ACC112 (cell line): Measurements from ENCODE around the gene CNKSR3.
"Not testable (repeated sequence)": the region's sequence is repeated elsewhere in the genome, so short reads cannot be mapped to it uniquely, and the experiment has no call there.

ENCODE experiments used
- H2AFZ ChIP-seq: fragments of 200-600 bp; sonication (generic); one replicate; pipeline ENCODE4 v1.6.0; 2017; ENCODE audit warnings: antibody characterized with exemption, low read length; ENCODE audit not compliant: unreplicated experiment
- H3K27ac ChIP-seq: fragments of 200-600 bp; sonication (generic); 2 replicates; pipeline ENCODE4 v1.5.1; 2014; ENCODE audit warnings: low read depth, mild to moderate bottlenecking, antibody characterized with exemption, low read length, moderate library complexity
- H3K27me3 ChIP-seq: fragments of 200-600 bp; sonication (generic); 2 replicates; pipeline ENCODE4 v1.6.1; 2014; ENCODE audit warnings: mild to moderate bottlenecking, antibody characterized with exemption, low read length, moderate library complexity, mixed read lengths; ENCODE audit not compliant: insufficient read depth
- H3K36me3 ChIP-seq: fragments of 200-600 bp; sonication (generic); 2 replicates; pipeline ENCODE4 v1.6.1; 2016; ENCODE audit warnings: mild to moderate bottlenecking, antibody characterized with exemption, low read length, moderate library complexity, mixed read lengths; ENCODE audit not compliant: insufficient read depth
- H3K4me1 ChIP-seq: fragments of 200-600 bp; sonication (generic); one replicate; pipeline ENCODE4 v1.6.1; 2016; ENCODE audit warnings: low read length, mixed read lengths; ENCODE audit not compliant: insufficient read depth, unreplicated experiment, control insufficient read depth
- H3K4me3 ChIP-seq: fragments of 200-600 bp; sonication (generic); 2 replicates; pipeline ENCODE4 v1.5.1; 2014; ENCODE audit warnings: mild to moderate bottlenecking, low read depth, low read length
- H3K79me2 ChIP-seq: fragments of 200-600 bp; sonication (generic); one replicate; pipeline ENCODE4 v1.6.0; 2016; ENCODE audit warnings: low read length; ENCODE audit not compliant: control insufficient read depth, unreplicated experiment, insufficient read depth

The CNKSR3 gene

DNA sequence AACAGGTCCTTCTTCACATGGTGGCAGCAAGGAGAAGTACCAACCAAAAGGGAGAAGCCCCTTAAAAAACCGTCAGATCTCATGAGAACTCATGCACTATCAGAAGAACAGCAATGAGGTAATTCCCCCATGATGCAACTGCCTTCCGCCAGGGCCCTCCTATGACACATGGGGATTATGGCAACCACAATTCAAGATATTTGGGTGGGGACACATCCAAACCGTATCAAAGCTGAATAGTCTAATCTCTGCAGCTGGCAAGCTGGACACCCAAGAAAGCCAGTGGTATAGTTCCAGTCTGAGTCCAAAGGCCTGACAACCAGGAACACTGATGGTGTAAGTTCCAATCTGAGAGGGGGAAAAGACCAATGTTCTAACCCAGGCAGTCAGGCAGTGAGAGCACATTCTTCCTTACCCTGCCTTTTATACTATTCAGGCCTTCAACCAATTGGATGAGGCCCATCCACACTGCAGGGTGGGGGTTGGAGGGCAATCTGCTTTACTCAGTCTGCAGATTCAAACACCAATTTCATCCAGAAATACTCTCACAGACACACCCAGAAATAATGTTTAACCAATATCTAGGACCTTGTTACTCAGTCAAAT is 17.9 kb upstream of the CNKSR3 start:
- H3K36me3 ChIP-seq = no peaks in the 10 kb centered on the region
- H3K27ac ChIP-seq = no peak overlapping the region
- H3K27me3 ChIP-seq = no peaks in the 10 kb centered on the region
- H3K4me1 ChIP-seq = no peaks in the 10 kb centered on the region
- H3K4me3 ChIP-seq = no peak overlapping the region
- no peak overlapping the region for H2AFZ ChIP-seq
- H3K79me2 ChIP-seq = no peaks in the 10 kb centered on the region

DNA sequence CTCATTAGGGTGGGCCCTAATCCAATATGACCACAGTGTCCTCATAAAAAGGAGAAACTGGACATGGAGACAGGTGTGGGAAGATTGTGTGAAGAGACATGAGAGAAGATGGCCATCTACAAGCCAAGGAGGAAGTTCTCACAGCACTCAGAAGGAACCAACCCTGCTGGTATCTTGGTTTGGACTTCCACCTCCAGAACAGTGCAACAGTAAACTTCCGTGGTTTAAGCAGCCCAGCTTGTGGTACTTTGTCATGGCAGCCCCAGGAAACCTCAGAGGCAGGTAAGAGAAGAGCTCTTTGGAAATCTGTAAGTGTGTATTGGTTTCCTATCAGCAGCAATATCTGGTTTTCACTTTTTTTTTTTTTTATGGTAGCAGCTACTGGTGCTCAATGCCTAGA is 16.5 kb upstream of the CNKSR3 start:
- no peak overlapping the region for H2AFZ ChIP-seq

DNA sequence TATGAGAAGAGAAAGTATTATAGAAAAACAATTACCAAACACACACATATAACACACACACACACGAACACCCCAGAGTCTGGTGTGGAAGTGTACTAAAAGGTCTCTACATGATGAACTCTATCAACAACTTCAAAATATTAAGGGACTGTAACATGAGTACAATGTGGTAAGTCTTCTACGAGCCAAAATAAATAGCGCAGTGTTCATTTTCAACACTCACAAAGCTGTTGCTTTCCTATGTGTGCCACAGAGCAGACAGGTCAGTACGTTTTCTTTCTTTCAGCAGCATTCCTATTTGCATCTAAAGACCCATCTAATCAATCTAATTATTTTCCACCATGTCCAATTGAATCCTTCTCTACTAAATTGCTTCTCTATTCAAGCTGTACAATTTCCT is 12.1 kb upstream of the CNKSR3 start:
- Histone ChIP-seq H3K27me3 (no peaks in the 10 kb centered on the region), H3K4me3 (no peak overlapping the region), H3K4me1 (no peaks in the 10 kb centered on the region), H3K36me3 (no peaks in the 10 kb centered on the region), H3K79me2 (no peaks in the 10 kb centered on the region), H2AFZ (no peak overlapping the region), H3K27ac (no peak overlapping the region)

More for the DNA sequence above, 16.5 kb upstream of the CNKSR3 start:
- no peak overlapping the region for H3K27ac ChIP-seq
- H3K79me2 ChIP-seq = no peaks in the 10 kb centered on the region
- H3K27me3 ChIP-seq = no peaks in the 10 kb centered on the region
- H3K36me3 ChIP-seq = no peaks in the 10 kb centered on the region
- H3K4me1 ChIP-seq = no peaks in the 10 kb centered on the region
- no peak overlapping the region for H3K4me3 ChIP-seq

DNA sequence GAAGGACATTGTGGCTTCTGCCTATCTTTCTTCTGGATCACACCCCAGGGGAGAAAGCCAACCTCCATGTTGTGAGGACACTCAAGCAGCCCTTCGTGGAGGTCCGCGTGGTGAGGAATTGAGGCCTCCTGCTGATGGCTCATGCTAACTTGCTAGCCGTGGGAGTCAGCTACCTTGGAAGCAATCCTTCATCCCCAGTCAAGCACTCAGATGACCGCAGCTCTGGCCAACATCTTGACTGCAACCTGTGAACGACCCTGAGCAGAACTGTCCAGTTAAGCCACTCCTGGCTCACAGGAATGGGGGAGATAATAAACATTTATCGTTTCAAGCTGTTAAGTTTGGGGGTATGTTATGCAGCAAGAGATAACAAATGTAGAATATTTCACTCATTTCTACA is 10.9 kb upstream of the CNKSR3 start:
- H3K36me3 ChIP-seq = no peaks in the 10 kb centered on the region
- no peak overlapping the region for H3K27ac ChIP-seq
- H3K27me3 ChIP-seq = no peaks in the 10 kb centered on the region
- no peak overlapping the region for H2AFZ ChIP-seq
- peaks cover under 1% of the 10 kb centered on the region for H3K4me1 ChIP-seq
- no peaks in the 10 kb centered on the region for H3K79me2 ChIP-seq
- no peak overlapping the region for H3K4me3 ChIP-seq

DNA sequence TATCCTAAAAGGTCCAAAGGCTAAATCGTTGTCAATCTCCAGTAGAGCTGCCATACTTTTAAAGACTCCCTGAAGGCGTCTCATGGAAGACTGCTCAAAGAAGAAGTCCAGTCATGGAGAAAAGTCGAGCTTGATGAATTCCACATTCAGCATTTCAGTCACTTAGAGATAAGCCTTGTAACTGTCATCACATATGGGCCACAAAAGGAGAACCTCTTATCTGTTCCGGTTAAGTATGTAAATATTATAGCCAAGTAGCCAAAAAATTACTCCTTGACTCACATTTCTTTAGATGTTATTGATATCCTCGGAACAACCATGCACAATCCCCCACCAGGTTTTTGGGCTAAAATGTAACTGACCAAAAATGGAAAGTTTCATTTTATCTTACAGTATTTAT is 9.8 kb upstream of the CNKSR3 start:
- no peak overlapping the region for H3K27ac ChIP-seq
- H2AFZ ChIP-seq = no peak overlapping the region
- H3K27me3 ChIP-seq = no peaks in the 10 kb centered on the region
- no peaks in the 10 kb centered on the region for H3K79me2 ChIP-seq
- H3K36me3 ChIP-seq = no peaks in the 10 kb centered on the region
- H3K4me3 ChIP-seq = no peak overlapping the region
- H3K4me1 ChIP-seq = peaks cover 11% of the 10 kb centered on the region

DNA sequence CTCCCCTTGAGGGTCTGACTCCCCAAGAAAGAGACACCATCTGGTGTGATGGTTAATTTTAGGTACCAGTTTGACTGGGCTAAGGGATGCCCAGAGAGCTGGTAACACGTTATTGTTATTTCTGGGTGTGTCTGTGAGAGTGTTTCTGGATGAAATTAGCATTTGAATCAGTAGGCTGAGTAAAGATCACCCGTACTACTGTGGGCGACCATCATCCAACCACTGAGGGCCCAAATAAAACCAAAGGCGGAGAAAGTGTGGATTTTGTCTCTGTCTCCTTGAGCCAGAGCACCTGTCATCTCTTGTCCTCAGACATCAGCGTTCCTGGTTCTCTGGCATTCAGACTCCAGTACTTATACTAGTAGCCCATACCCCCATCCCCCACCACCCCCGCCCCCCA is 7.9 kb upstream of the CNKSR3 start:
- H2AFZ ChIP-seq = no peak overlapping the region
- H3K4me1 ChIP-seq = peaks cover 11% of the 10 kb centered on the region

DNA sequence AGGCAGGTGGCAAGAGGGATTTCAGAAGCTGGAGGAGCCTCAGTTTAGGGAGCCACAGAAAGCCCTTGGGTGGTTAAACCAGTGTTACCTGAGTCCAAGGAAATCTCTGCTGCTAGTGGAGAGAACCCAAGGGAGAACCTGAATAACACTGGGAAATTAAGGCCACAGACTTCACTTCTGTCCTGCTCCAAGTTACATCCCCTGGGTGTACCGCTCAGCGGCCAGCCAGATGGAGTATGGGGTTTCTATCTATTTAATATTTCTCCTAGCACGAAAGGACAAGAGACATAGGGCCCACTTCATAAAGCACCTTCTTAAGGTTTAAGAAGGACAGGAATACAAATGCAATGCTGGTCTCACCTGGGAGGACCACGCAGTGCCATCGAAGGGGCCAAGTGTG is 5.8 kb upstream of the CNKSR3 start:
- H3K4me1 ChIP-seq = peaks cover 18% of the 10 kb centered on the region
- H3K79me2 ChIP-seq = no peaks in the 10 kb centered on the region
- H3K4me3 ChIP-seq = peak overlapping the region; percentile 78
- 0 out of 2 replicates have a peak overlapping the region, but pooled peaks have one; percentile 12 for H3K27ac ChIP-seq
- H3K27me3 ChIP-seq = no peaks in the 10 kb centered on the region
- no peaks in the 10 kb centered on the region for H3K36me3 ChIP-seq
- H2AFZ ChIP-seq = peak overlapping the region; percentile 100

More for the DNA sequence above, 7.9 kb upstream of the CNKSR3 start:
- no peak overlapping the region for H3K4me3 ChIP-seq
- no peaks in the 10 kb centered on the region for H3K27me3 ChIP-seq
- no peaks in the 10 kb centered on the region for H3K36me3 ChIP-seq
- H3K79me2 ChIP-seq = no peaks in the 10 kb centered on the region
- H3K27ac ChIP-seq = no peak overlapping the region

DNA sequence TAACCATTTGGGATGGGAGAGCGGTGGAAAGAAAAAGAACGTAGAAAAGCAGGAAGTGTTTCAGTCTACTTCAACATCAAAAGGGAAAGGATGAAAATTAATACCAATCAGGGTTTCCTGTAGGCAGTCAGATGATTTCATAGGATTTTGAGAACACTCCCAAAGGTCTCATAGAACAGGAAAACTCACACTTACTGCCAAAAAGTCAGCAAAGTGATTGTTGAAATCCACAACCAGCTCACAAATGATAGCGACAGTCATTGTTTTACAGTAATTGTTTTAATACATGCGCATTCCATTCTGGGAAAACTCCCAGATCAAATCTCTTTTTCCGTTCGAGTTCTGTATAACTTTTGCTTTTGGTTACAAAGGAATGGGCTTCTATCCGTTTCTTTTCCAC is 5.3 kb upstream of the CNKSR3 start:
- peak overlapping the region; percentile 78 for H3K4me3 ChIP-seq
- peaks cover 18% of the 10 kb centered on the region for H3K4me1 ChIP-seq
- no peaks in the 10 kb centered on the region for H3K27me3 ChIP-seq
- peak overlapping the region; percentile 100 for H2AFZ ChIP-seq
- no peaks in the 10 kb centered on the region for H3K36me3 ChIP-seq
- peak overlapping the region; percentile 12; the same call in 1 of the 2 replicates for H3K27ac ChIP-seq
- no peaks in the 10 kb centered on the region for H3K79me2 ChIP-seq

DNA sequence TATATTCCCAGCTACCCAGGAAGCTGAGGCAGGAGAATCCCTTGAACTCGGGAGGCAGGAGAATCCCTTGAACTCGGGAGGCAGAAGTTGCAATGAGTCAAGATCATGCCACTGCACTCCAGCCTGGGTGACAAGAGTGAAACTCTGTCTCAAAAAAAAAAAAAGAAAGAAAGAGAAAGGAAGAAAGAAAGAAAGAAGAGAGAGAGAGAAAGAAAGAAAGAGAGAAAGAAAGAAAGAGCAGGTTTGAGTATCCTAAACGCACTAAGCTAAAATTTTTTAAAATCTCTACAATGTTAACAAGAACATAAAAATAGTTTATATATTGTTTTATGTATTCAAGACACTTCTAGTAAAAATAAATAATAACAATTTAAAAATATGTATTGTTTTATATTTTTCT is 4.6 kb upstream of the CNKSR3 start:
- not testable (repeated sequence) for H3K4me3 ChIP-seq, H3K27ac ChIP-seq, H3K79me2 ChIP-seq, H3K36me3 ChIP-seq, H3K27me3 ChIP-seq, H2AFZ ChIP-seq
- peaks cover 18% of the 10 kb centered on the region for H3K4me1 ChIP-seq

DNA sequence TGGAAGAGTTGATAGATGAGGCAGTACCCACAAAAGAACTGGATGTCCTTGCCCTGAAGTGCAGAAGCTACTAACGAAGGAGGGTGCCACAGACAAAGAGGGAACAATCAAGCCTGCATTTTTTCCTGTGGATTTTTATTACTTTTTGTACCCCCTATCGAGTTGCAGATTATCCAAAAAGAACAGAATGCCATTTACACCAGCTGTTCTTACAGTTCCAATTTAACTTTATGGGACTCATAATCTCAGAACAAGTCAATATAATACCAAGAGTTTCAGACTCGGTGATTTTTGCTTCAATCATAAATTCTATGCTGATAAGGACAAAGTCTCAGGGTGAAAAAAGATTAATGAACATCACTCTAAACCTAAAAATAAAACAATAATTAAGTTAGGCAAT is 4.0 kb upstream of the CNKSR3 start:
- no peak overlapping the region for H3K4me3 ChIP-seq
- peaks cover 18% of the 10 kb centered on the region for H3K4me1 ChIP-seq
- no peak overlapping the region for H3K27ac ChIP-seq
- H3K27me3 ChIP-seq = no peaks in the 10 kb centered on the region
- H2AFZ ChIP-seq = no peak overlapping the region
- no peaks in the 10 kb centered on the region for H3K36me3 ChIP-seq
- H3K79me2 ChIP-seq = peaks cover 6% of the 10 kb centered on the region

DNA sequence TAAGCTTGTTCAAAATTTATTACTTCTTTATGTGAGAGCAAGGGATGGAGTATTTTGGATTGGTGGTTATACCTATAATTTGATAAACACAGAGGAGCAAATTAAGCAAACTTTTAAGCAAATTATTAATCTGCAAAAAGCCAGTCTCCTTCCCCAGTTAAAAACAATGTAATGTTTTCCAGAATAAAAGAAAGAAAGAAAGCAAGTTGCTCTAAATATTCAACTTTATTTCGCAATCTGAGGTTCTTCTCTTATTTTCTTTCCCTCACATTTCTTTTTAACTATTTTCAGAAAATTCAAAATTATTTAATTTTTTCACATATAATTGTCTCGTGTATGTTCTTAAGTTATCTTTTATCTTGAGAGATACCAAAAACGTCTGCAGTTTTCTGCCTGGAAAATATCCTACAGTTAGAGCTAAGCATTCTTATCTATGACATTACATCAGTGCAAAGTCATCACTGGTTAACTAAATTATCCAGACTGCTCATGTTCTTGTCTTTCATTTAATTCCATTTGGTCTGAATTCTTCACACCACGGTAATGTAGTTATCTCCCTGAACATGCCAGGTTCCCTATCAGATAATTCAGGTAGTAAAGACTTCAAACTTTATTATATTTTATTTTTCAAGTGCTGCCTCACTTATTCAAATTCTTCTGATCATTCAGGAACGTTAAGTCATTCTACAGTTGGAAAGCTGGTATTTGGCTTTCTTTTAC is 3.3 kb upstream of the CNKSR3 start:
- no peaks in the 10 kb centered on the region for H3K27me3 ChIP-seq
- peaks cover 12% of the 10 kb centered on the region for H3K79me2 ChIP-seq
- no peak overlapping the region for H3K27ac ChIP-seq
- H3K4me3 ChIP-seq = no peak overlapping the region
- peaks cover 20% of the 10 kb centered on the region for H3K4me1 ChIP-seq
- no peaks in the 10 kb centered on the region for H3K36me3 ChIP-seq
- H2AFZ ChIP-seq = no peak overlapping the region
